Activated CD8-positive, alpha-beta memory T cell treated with anti-CD3 and anti-CD28 coated beads, Interleukin-2, amount 10 ng/mL, durations not matched to agents 7 days and 5 days (primary cell): Measurements from ENCODE around the gene PRSS23. TPM values are rescaled to one million over a fixed set of nuclear protein-coding genes. Genes with fewer than 3 reads are reported as not detected.
A peak's percentile ranks its signal among the peaks of the same experiment; 100 is the strongest.
"Not testable (repeated sequence)": the region's sequence is repeated elsewhere in the genome, so short reads cannot be mapped to it uniquely, and the experiment has no call there.

Experiments
- ATAC-seq: fragments of 150-1000 bp; cut with Tn5 transposase; one replicate; pipeline ENCODE4 v1.10.0; 2021; ENCODE audit warnings: moderate library complexity
- CTCF ChIA-PET: fragments of 350-600 bp; sonication (Branson Sonifier 250); formaldehyde crosslinking; loops from one replicate; lab custom pipeline; 2021; ENCODE audit warnings: antibody characterized with exemption; lab: Charles Lee
- DNase-seq: peaks from one replicate; pipeline ENCODE4 v3.0.0-alpha.2; 2020
- H3K27ac Mint-ChIP-seq: one replicate; pipeline ENCODE4 v1.8.0; 2021; ENCODE audit warnings: mild to moderate bottlenecking, mixed read lengths
- H3K27me3 Mint-ChIP-seq: one replicate; pipeline ENCODE4 v1.8.0; 2021; ENCODE audit warnings: mixed read lengths
- H3K36me3 Mint-ChIP-seq: one replicate; pipeline ENCODE4 v1.8.0; 2021; ENCODE audit warnings: mild to moderate bottlenecking, mixed read lengths
- H3K4me1 Mint-ChIP-seq: one replicate; pipeline ENCODE4 v1.8.0; 2021; ENCODE audit warnings: mixed read lengths
- H3K4me3 Mint-ChIP-seq: one replicate; pipeline ENCODE4 v1.8.0; 2021; ENCODE audit warnings: mild to moderate bottlenecking, moderate library complexity, mixed read lengths
- H3K9me3 Mint-ChIP-seq: one replicate; pipeline ENCODE4 v1.8.0; 2022; ENCODE audit warnings: low read depth, mixed read lengths
- total RNA-seq, 2 experiments: library from RNA; stranded (reverse); gene quantifications; one replicate each; pipeline ENCODE4 v1.2.3, GENCODE V29; 2021

Gene PRSS23, protein sequence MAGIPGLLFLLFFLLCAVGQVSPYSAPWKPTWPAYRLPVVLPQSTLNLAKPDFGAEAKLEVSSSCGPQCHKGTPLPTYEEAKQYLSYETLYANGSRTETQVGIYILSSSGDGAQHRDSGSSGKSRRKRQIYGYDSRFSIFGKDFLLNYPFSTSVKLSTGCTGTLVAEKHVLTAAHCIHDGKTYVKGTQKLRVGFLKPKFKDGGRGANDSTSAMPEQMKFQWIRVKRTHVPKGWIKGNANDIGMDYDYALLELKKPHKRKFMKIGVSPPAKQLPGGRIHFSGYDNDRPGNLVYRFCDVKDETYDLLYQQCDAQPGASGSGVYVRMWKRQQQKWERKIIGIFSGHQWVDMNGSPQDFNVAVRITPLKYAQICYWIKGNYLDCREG
- total RNA-seq: 1 to 10 TPM in 1 of 2 experiments, under 1 TPM in 1; 0.85 to 4.9 TPM

GRCh38 chr11:86800076-86800959, at the start of gene PRSS23:
TSS of gene PRSS23 (plus strand) at chr11:86800542. CDS start at chr11:86807644, 7,102 bp downstream.
- Mint-ChIP-seq H3K27me3 (peaks cover 74% of the 10 kb centered on the region), H3K27ac (no peak within 1 kb of the TSS), H3K4me1 (peaks cover 37% of the 10 kb centered on the region), H3K36me3 (no peaks in the 10 kb centered on the region), H3K9me3 (no peaks in the 10 kb centered on the region), H3K4me3 (peak within 1 kb of the TSS; percentile 71)
- ATAC-seq (peak; percentile 91), DNase-seq (peak; percentile 52)
- CTCF ChIA-PET: interaction anchor here (1.0 to 2.1 kb wide), 3 partner anchors 17 to 208 kb away, joined by 3 to 5 read pairs (median 3); no protein-coding TSS in a partner anchor

GRCh38 chr11:86753459-86753858, 46.9 kb upstream of the PRSS23 start:
- CTCF ChIA-PET: no interaction called here
- no peak overlapping the region for H3K27ac Mint-ChIP-seq
- no peaks in the 10 kb centered on the region for H3K4me1 Mint-ChIP-seq
- no peak overlapping the region for H3K4me3 Mint-ChIP-seq
- no peaks in the 10 kb centered on the region for H3K36me3 Mint-ChIP-seq
- ATAC-seq: no peak
- H3K27me3 Mint-ChIP-seq: peaks cover 16% of the 10 kb centered on the region
- no peak for DNase-seq
- no peaks in the 10 kb centered on the region for H3K9me3 Mint-ChIP-seq

DNA sequence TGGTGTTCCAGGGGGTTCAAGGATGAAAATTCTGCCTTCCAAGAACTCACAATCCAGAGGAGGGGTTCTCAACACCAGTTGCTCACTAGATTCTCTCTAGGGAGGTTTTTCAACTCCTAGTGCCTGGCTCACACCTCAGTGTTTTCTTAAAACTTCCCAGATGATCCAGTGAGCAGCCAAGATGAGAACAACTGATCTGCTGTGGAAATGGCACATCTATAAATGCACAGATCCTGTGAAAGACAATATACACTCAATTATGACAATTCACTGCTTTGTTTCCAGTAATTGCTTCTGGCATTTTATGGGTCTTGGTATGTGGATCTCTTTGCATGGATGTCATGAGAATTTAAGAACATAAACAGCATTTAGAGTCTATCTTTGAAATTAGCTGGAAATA, 45.2 kb upstream of the PRSS23 start:
- H3K27ac Mint-ChIP-seq: no peak overlapping the region
- no peaks in the 10 kb centered on the region for H3K4me1 Mint-ChIP-seq
- H3K4me3 Mint-ChIP-seq: no peak overlapping the region
- CTCF ChIA-PET: no interaction called here
- ATAC-seq (no peak), DNase-seq (no peak)
- H3K36me3 Mint-ChIP-seq: no peaks in the 10 kb centered on the region
- peaks cover 17% of the 10 kb centered on the region for H3K27me3 Mint-ChIP-seq
- H3K9me3 Mint-ChIP-seq: no peaks in the 10 kb centered on the region

DNA sequence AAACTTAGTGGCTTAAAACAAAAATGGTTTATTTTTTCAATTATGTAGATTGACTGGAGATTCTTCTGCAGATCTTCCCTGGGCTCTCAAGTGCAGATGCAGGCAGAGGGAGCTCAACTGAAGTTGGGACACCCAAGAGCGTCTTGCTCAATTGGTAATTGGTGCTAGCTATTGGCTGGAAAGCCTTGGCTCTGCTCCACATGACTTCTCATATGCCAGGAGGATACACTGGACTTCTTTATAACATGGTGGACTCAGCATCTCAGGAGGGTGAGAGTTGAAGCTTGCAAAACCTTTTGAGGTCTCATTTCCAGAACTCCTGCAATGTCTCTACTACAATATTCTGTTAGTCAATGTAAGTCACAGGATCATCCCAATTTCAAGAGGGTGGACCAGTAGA, 42.2 kb upstream of the PRSS23 start:
- Mint-ChIP-seq H3K27ac (no peak overlapping the region), H3K4me1 (no peaks in the 10 kb centered on the region), H3K9me3 (no peaks in the 10 kb centered on the region), H3K36me3 (no peaks in the 10 kb centered on the region), H3K27me3 (peaks cover 11% of the 10 kb centered on the region), H3K4me3 (no peak overlapping the region)
- no peak for DNase-seq
- ATAC-seq: no peak
- CTCF ChIA-PET: no interaction called here

GRCh38 chr11:86760577-86760976, 39.8 kb upstream of the PRSS23 start:
- no peaks in the 10 kb centered on the region for H3K4me1 Mint-ChIP-seq
- no peak overlapping the region for H3K27ac Mint-ChIP-seq
- H3K9me3 Mint-ChIP-seq: no peaks in the 10 kb centered on the region
- H3K27me3 Mint-ChIP-seq: peaks cover 21% of the 10 kb centered on the region
- no peaks in the 10 kb centered on the region for H3K36me3 Mint-ChIP-seq
- ATAC-seq: no peak
- H3K4me3 Mint-ChIP-seq: no peak overlapping the region
- CTCF ChIA-PET: interaction anchor here (0.9 kb wide), 1 partner anchor 152 kb away, joined by 4 read pairs; no protein-coding TSS in a partner anchor
- no peak for DNase-seq

GRCh38 chr11:86761978-86762377, 38.4 kb upstream of the PRSS23 start:
- peaks cover 28% of the 10 kb centered on the region for H3K27me3 Mint-ChIP-seq
- H3K9me3 Mint-ChIP-seq: no peaks in the 10 kb centered on the region
- H3K27ac Mint-ChIP-seq: no peak overlapping the region
- H3K36me3 Mint-ChIP-seq: no peaks in the 10 kb centered on the region
- CTCF ChIA-PET: no interaction called here
- ATAC-seq: no peak
- no peak overlapping the region for H3K4me3 Mint-ChIP-seq
- H3K4me1 Mint-ChIP-seq: no peaks in the 10 kb centered on the region
- no peak for DNase-seq

DNA sequence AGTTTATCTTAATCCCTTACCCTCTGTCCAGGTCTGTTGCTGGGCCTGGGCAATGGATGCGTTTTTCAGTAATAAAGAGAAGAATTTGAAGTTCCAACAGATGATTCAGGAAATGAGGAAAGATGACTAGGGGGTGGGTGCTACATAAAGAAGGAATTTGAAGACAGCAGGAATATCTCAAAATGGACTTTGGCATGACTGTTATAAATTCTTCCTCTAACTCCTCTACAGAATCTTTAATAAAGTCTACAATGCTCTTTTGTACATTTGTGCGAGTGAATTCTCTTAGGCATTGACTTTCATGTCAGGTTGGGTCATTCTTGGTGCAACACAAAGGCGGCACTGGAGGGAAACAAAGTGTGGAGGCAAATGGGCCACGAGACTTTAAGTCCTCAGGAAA, 35.1 kb upstream of the PRSS23 start:
- no peaks in the 10 kb centered on the region for H3K36me3 Mint-ChIP-seq
- H3K27ac Mint-ChIP-seq: no peak overlapping the region
- peaks cover 27% of the 10 kb centered on the region for H3K27me3 Mint-ChIP-seq
- H3K4me1 Mint-ChIP-seq: no peaks in the 10 kb centered on the region
- no peaks in the 10 kb centered on the region for H3K9me3 Mint-ChIP-seq
- DNase-seq (no peak), ATAC-seq (no peak)
- CTCF ChIA-PET: no interaction called here
- no peak overlapping the region for H3K4me3 Mint-ChIP-seq

DNA sequence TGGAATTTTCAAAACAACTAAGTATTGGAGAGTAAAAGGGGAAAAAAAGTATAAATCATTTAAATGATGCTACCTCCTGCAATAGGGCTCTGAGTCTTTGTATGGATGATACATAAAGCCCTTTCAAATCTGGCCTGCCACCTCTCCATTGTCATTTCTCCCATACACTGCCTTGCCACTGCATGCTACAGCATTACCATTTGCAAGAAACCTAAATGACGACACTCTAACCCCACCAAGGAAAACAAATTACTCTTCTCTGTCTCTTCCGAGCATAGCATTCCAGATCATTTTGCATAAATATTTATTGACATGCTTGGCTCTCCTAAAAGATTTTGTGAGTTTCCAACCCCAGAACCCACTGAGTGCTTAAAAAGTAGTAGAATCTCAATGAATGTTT, 34.5 kb upstream of the PRSS23 start:
- H3K4me1 Mint-ChIP-seq: no peaks in the 10 kb centered on the region
- no peak overlapping the region for H3K4me3 Mint-ChIP-seq
- peaks cover 27% of the 10 kb centered on the region for H3K27me3 Mint-ChIP-seq
- CTCF ChIA-PET: no interaction called here
- H3K9me3 Mint-ChIP-seq: no peaks in the 10 kb centered on the region
- H3K27ac Mint-ChIP-seq: no peak overlapping the region
- ATAC-seq: no peak
- no peaks in the 10 kb centered on the region for H3K36me3 Mint-ChIP-seq
- DNase-seq: no peak

DNA sequence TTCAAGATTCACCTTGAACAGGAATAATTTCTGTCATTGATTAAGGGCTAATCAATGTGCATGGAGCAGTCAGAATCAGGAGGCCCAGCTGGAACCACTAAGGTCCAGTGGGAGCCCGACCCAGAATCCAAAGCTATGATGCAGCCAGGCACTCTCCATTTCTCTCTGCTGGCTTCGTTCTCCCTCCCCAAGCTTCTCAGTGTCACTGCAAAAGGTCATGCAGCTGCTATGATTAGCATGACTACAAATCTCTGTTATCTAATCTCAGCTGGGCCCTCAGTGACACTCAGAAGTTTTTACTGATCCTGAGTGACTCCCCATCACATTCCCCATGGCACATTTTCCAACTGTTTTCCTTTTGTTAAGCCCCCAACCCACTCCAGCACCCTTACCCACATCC, 31.1 kb upstream of the PRSS23 start:
- no peak overlapping the region for H3K27ac Mint-ChIP-seq
- no peaks in the 10 kb centered on the region for H3K36me3 Mint-ChIP-seq
- H3K9me3 Mint-ChIP-seq: no peaks in the 10 kb centered on the region

GRCh38 chr11:86770473-86771027, 29.8 kb upstream of the PRSS23 start:
- DNase-seq, H3K36me3 Mint-ChIP-seq, H3K27ac Mint-ChIP-seq, H3K4me1 Mint-ChIP-seq, H3K4me3 Mint-ChIP-seq, H3K9me3 Mint-ChIP-seq, ATAC-seq, CTCF ChIA-PET: not testable (repeated sequence)
- H3K27me3 Mint-ChIP-seq: peaks cover 30% of the 10 kb centered on the region

More for the DNA sequence above, 31.1 kb upstream of the PRSS23 start:
- Mint-ChIP-seq H3K4me1 (no peaks in the 10 kb centered on the region), H3K27me3 (peaks cover 26% of the 10 kb centered on the region), H3K4me3 (no peak overlapping the region)
- DNase-seq (no peak), ATAC-seq (no peak)
- CTCF ChIA-PET: no interaction called here

- Mint-ChIP-seq H3K36me3 (no peaks in the 10 kb centered on the region), H3K4me3 (no peak overlapping the region), H3K27me3 (peaks cover 33% of the 10 kb centered on the region), H3K27ac (no peak overlapping the region), H3K4me1 (no peaks in the 10 kb centered on the region), H3K9me3 (no peaks in the 10 kb centered on the region)
- CTCF ChIA-PET: no interaction called here
- DNase-seq: no peak
- no peak for ATAC-seq
Measured at GRCh38 chr11:86772999-86773398, 27.3 kb upstream of the PRSS23 start.

DNA sequence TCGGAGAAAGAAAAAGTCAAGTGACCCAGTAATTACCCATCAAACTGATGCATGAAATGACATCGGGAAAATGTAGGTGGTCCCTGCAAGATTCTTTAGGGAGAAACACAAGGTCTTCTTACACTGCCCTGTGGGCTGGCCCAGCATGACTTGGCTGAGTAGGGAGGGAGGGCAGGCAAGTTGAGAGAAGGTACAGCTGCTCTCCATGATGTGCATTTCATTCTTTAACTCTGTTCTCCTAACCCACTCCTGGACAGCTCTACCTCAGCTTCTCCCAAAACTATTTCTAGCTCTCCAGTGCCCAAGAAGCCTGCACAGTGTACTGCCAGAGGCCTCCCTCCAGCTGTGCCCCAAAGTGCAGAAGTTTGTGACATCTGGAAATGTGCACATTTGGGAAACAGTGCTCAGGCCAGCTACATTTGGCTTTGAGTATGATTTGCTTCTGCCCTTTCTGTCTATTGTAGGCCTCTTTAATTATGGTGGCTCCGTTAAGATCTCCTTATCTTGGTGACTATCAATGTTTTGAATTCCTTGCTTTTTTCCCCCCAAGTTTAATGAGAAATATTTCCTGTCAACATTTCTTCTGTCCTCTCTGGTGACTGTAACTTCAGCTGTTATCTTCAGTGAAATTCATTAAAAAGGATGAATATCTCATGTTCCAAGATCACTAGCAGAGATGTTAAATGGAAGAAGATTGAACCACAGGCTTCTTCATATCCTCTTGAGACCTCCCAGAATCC, 26.7 kb upstream of the PRSS23 start:
- Mint-ChIP-seq H3K27me3 (peaks cover 35% of the 10 kb centered on the region), H3K9me3 (no peaks in the 10 kb centered on the region), H3K4me1 (no peaks in the 10 kb centered on the region), H3K27ac (no peak overlapping the region), H3K36me3 (no peaks in the 10 kb centered on the region), H3K4me3 (no peak overlapping the region)
- no peak for DNase-seq
- ATAC-seq: no peak
- CTCF ChIA-PET: no interaction called here

DNA sequence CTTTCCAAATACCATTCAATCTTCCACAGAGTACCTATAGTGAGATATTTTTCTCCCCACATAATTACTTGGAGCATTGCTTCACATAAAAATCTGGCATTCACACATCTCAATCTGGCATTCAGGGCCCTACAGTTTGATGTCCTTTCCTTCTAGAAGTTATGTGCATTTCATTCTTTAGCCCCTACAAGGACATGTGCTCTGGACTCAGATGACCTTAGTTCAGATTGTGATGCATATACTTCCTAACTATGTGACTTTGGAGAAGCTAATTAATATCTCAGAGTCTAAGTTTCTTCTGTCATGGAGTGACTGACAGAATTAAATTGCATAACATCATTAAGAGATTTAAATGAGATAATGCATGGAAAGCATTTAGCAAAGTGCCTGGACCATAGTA, 25.9 kb upstream of the PRSS23 start:
- CTCF ChIA-PET: no interaction called here
- Mint-ChIP-seq H3K4me1 (no peaks in the 10 kb centered on the region), H3K27ac (no peak overlapping the region), H3K36me3 (no peaks in the 10 kb centered on the region), H3K27me3 (peaks cover 39% of the 10 kb centered on the region), H3K4me3 (no peak overlapping the region), H3K9me3 (no peaks in the 10 kb centered on the region)
- ATAC-seq: no peak
- DNase-seq: no peak
